Activated effector memory CD4-positive, alpha-beta T cell treated with anti-CD3 and anti-CD28 coated beads, Interleukin-2, amount 50 U/mL, for 16 hours (primary cell): ENCODE measurements around the gene POLR1A.

Experiments
- DNase-seq: peaks from one replicate; pipeline ENCODE4 v3.0.0-alpha.2; 2020

The POLR1A gene

GRCh38 chr2:86056590-86057331 lies 48.9 kb downstream of the POLR1A start:
- no peak for DNase-seq

- DNase-seq, result peak; percentile 21
These were observed 50.4 kb downstream of the POLR1A start for GRCh38 chr2:86055314-86055713.

GRCh38 chr2:86054535-86055082 lies 51.1 kb downstream of the POLR1A start:
- peak; percentile 46 for DNase-seq

GRCh38 chr2:86053166-86053565 lies 52.5 kb downstream of the POLR1A start:
- DNase-seq, result peak; percentile 19

GRCh38 chr2:86052676-86053075 lies 53.0 kb downstream of the POLR1A start:
- peak; percentile 56 for DNase-seq

GRCh38 chr2:86052265-86052664 lies 53.4 kb downstream of the POLR1A start:
- DNase-seq, result no peak

GRCh38 chr2:86050301-86050700 lies 55.4 kb downstream of the POLR1A start:
- DNase-seq, result no peak

GRCh38 chr2:86049529-86049928 lies 56.2 kb downstream of the POLR1A start:
- DNase-seq, result peak; percentile 13

GRCh38 chr2:86048888-86049287 lies 56.8 kb downstream of the POLR1A start:
- peak; percentile 53 for DNase-seq

GRCh38 chr2:86048383-86048701 lies 57.3 kb downstream of the POLR1A start:
- no peak for DNase-seq

GRCh38 chr2:86047575-86048382 lies 57.9 kb downstream of the POLR1A start:
- peak; percentile 52 for DNase-seq

GRCh38 chr2:86045541-86045940 lies 60.1 kb downstream of the POLR1A start:
- DNase-seq, result peak; percentile 31

- DNase-seq, result peak; percentile 55
These were observed 61.1 kb downstream of the POLR1A start for GRCh38 chr2:86044614-86045013.

GRCh38 chr2:86044045-86044444 lies 61.6 kb downstream of the POLR1A start:
- peak; percentile 57 for DNase-seq

- peak; percentile 55 for DNase-seq
These were observed 63.2 kb downstream of the POLR1A start for GRCh38 chr2:86042256-86043168.

GRCh38 chr2:86039963-86040655 lies 65.6 kb downstream of the POLR1A start:
- DNase-seq, result peak; percentile 60

GRCh38 chr2:86039178-86039962 lies 66.3 kb downstream of the POLR1A start:
- peak; percentile 66 for DNase-seq

- peak; percentile 84 for DNase-seq
These were observed 67.2 kb downstream of the POLR1A start for GRCh38 chr2:86038291-86039081.

- DNase-seq, result peak; percentile 62
These were observed 67.9 kb downstream of the POLR1A start for GRCh38 chr2:86037795-86038192.

GRCh38 chr2:86037141-86037794 lies 68.4 kb downstream of the POLR1A start:
- peak; percentile 79 for DNase-seq
